Epidermal melanocyte (primary cell): ENCODE results near the gene NR0B1.

Experiments used
- DNase-seq: peaks from one replicate; pipeline ENCODE4 v3.0.0; 2011; ENCODE audit warnings: low spot score; ENCODE audit not compliant: insufficient read length

The NR0B1 gene, protein sequence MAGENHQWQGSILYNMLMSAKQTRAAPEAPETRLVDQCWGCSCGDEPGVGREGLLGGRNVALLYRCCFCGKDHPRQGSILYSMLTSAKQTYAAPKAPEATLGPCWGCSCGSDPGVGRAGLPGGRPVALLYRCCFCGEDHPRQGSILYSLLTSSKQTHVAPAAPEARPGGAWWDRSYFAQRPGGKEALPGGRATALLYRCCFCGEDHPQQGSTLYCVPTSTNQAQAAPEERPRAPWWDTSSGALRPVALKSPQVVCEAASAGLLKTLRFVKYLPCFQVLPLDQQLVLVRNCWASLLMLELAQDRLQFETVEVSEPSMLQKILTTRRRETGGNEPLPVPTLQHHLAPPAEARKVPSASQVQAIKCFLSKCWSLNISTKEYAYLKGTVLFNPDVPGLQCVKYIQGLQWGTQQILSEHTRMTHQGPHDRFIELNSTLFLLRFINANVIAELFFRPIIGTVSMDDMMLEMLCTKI

GRCh38 chrX:30309139-30309571 is at the start of gene NR0B1:
NR0B1 (minus strand) TSS chrX:30309390; CDS start chrX:30309363, 27 bp downstream.
- DNase-seq, result no peak

DNA sequence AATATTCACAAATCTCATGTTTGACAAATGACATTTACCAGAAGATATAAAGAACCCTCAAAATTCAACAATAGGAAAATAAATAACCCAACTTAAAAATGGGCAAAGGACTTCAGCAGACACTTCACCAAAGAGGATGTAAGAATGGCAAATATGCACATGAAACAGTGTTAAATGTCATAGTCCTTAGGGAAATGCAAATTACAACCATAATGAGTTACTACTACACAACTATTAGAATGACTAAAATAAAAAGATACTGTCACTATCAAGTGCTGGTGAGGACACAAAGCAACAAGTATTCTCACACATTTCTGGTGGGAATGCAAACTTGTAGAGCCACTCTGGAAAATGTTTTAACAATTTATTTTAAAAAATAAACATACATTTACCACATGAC is 40.8 kb upstream of the NR0B1 start:
- DNase-seq, result no peak

- no peak for DNase-seq
Measured at GRCh38 chrX:30343206-30343605, 34.0 kb upstream of the NR0B1 start.

DNA sequence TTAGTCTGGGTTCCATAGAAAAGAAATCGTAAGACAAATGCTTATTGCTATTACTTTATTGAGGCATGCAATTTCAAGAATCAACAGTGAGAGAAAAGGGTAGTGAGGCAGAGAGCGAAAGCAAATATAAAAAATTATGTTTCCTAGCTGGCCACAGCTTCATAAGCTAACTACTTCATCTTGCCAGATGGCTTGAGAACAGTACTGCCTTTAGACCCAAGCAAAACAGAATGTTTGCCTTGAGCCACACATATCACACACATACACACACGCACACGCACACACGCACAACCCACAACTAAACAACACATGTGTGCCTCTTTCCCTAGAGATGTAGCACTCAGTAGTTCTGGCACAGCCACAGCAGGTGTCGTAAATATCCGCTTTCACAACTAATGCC is 31.6 kb upstream of the NR0B1 start:
- no peak for DNase-seq

DNA sequence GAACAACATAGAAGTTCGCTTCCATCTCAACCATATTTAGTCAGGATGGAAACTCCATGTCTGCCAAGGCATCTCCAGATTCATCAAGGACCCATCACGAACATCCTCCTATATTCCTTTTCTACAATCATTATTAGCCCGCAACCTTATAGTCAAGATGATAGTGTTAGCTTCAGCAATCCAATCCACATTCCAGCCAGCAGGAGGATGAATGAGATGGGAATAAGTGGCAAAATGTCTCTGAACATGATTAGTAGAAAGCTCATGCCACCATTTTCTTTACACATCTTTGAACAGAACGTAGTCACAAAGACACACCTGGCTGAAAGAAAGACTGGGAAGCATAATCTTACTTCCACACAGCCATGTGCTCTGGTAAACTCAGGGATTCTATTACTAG is 18.6 kb upstream of the NR0B1 start:
- DNase-seq, result no peak

DNA sequence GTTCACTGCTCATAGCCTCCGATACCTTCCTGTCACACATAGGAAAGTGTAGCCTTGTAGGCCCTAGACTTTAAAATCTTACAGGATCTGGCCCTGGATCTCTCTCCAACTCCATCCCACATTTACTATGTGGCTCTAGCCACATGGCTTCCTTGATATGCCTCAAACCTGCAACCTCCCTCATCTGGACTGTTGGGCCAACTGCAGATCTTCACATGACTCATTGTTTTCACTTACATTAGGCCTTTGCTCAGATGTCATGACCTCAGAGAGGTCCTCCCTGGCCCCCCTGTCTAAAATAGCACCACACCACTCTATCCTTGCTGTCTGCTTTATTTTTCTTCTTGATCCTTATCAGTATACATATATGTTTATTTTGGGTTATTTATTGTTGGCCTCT is 8.1 kb upstream of the NR0B1 start:
- no peak for DNase-seq

- DNase-seq, result no peak
Measured at GRCh38 chrX:30313322-30313721, 4.1 kb upstream of the NR0B1 start.

- no peak for DNase-seq
Measured at GRCh38 chrX:30312858-30313257, 3.7 kb upstream of the NR0B1 start.

- no peak for DNase-seq
Measured at GRCh38 chrX:30310429-30311206, 1.4 kb upstream of the NR0B1 start.

- no peak for DNase-seq
Measured at GRCh38 chrX:30308263-30309138, 689 bp downstream of the NR0B1 start.

GRCh38 chrX:30307466-30307865 is 1.7 kb downstream of the NR0B1 start:
- no peak for DNase-seq

- DNase-seq, result no peak
Measured at GRCh38 chrX:30304866-30305265, 4.3 kb downstream of the NR0B1 start.

GRCh38 chrX:30302956-30303355 is 6.2 kb downstream of the NR0B1 start:
- peak; percentile 25 for DNase-seq

DNA sequence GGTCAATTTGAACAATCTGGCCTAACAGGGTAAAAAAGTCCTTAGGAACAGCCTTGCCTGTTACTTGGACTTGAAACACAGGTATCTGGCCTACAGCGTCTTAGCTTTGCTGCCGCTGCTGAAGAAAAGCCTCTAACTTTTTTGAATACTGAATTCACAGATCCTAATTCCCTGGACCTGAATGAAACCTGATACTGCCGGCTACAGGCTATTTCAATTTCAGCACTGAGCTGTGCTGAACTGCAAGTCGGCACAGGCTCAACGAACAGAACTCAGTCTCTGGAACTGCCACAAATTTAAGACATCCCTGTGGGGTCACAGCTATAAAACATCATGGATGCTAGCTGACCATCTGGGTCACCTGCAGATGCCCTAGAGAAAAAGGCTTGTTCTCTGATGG is 7.2 kb downstream of the NR0B1 start:
- DNase-seq, result no peak

DNA sequence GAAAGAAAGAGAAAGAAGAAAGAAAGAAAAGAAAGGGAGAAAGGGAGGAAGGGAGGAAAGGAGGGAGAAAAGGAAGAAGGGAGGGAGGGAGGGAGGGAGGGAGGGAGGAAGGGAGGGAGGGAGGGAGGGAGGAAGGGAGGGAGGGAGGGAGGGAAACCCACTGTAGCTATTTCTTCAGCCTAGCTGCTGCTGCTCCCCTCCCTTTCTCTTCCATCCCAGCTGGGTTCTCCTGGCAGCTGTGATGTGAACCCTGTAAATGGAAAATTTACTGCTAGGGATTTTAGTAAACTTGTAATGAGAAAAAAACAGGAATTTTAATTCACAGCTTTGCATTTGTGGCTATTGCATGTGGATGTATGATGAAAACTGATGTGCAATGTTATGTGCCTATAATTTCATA is 8.0 kb downstream of the NR0B1 start:
- DNase-seq, result no peak

DNA sequence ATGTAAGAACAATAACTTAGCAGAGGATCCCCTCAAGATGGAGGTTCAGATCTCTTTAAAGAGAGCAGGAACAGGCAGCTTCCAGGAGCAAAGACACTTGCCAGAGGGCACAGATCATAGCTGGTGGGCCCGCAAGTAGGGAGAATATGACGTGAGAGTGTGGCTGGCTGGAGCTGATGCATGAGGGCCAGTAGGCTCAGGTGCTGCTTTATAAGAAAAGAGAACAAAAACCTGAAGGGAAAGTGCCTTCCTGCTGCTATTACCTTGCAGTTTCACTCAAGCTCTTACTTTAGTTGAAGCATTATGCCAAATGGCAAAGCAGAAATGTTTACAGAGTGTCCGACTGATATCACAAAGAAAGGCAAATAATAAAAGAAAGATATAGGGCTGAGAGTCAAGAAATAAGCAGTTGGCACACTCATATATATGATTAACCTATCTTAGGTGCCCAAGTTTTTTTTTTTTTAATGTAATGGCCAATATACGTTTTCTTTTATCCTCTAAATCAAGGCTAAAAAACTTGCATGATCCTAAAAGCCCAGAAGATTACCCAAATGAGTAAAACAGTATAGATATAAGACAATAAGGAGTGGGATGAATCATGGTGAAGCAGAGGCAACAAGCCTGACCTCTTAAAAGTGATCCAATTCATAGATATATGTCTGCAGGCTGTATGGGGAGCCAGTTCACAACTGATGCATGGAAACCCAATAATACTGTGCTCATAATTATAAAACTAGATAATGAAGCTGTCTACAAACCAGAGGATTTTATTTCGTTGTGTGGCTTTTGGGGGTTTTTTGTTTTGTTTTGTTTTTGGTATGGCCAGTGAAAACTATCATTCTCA is 12.6 kb downstream of the NR0B1 start:
- no peak for DNase-seq

- peak; percentile 26 for DNase-seq
Measured at GRCh38 chrX:30283456-30284200, 25.6 kb downstream of the NR0B1 start.

GRCh38 chrX:30282527-30282926 is 26.7 kb downstream of the NR0B1 start:
- DNase-seq, result no peak

DNA sequence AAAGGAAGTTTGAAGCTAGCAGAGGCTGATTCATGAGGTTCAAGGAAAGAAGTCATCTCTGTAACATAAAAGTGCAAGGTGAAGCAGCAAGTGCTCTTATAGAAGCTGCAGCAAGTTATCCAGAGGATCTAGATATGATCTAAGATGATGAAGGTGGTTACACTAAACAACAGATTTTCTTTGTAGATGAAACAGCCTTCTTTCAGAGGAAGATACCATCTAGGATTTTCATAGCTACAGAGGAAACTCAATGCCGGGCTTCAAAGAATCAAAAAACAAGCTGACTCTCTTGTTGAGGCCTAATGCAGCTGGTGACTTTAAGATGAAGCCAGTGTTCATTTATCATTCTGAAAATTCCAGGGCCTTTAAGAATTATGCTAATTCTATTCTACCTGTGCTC is 28.8 kb downstream of the NR0B1 start:
- no peak for DNase-seq

GRCh38 chrX:30278365-30278764 is 30.8 kb downstream of the NR0B1 start:
- no peak for DNase-seq
